Stimulated activated CD4-positive, alpha-beta T cell treated with anti-CD3 and anti-CD28 coated beads, Interleukin-1b, Interleukin-23, amount 100 ng/mL, for 48 hours (primary cell): ENCODE measurements around the gene RSBN1L.

ENCODE experiments used
- DNase-seq: peaks from one replicate; pipeline ENCODE4 v3.0.0-alpha.2; 2020

The RSBN1L gene

GRCh38 chr7:77734659-77735421, 38.6 kb downstream of the RSBN1L start:
- no peak for DNase-seq

GRCh38 chr7:77735457-77735856, 39.2 kb downstream of the RSBN1L start:
- DNase-seq: no peak

GRCh38 chr7:77736991-77737390, 40.7 kb downstream of the RSBN1L start:
- DNase-seq: no peak

- DNase-seq: no peak
Observed at GRCh38 chr7:77738382-77738781, 42.1 kb downstream of the RSBN1L start.

- DNase-seq: no peak
Observed at GRCh38 chr7:77738871-77739270, 42.6 kb downstream of the RSBN1L start.

GRCh38 chr7:77740257-77740656, 44.0 kb downstream of the RSBN1L start:
- no peak for DNase-seq

- DNase-seq: no peak
Observed at GRCh38 chr7:77743518-77743917, 47.3 kb downstream of the RSBN1L start.

GRCh38 chr7:77745746-77746145, 49.5 kb downstream of the RSBN1L start:
- DNase-seq: no peak

- no peak for DNase-seq
Observed at GRCh38 chr7:77746164-77746823, 50.0 kb downstream of the RSBN1L start.

- DNase-seq: no peak
Observed at GRCh38 chr7:77746824-77747165, 50.5 kb downstream of the RSBN1L start.

- DNase-seq: no peak
Observed at GRCh38 chr7:77747178-77747577, 50.9 kb downstream of the RSBN1L start.

- no peak for DNase-seq
Observed at GRCh38 chr7:77747718-77748117, 51.5 kb downstream of the RSBN1L start.

GRCh38 chr7:77752016-77752415, 55.8 kb downstream of the RSBN1L start:
- DNase-seq: no peak

- no peak for DNase-seq
Observed at GRCh38 chr7:77753173-77753572, 56.9 kb downstream of the RSBN1L start.

GRCh38 chr7:77757589-77757988, 61.3 kb downstream of the RSBN1L start:
- no peak for DNase-seq

GRCh38 chr7:77759294-77759889, 63.1 kb downstream of the RSBN1L start:
- peak; percentile 54 for DNase-seq

GRCh38 chr7:77760809-77761453, 64.7 kb downstream of the RSBN1L start:
- DNase-seq: no peak

- DNase-seq: no peak
Observed at GRCh38 chr7:77765481-77765880, 69.2 kb downstream of the RSBN1L start.

GRCh38 chr7:77765906-77766800, 69.9 kb downstream of the RSBN1L start:
- DNase-seq: no peak

GRCh38 chr7:77766801-77767605, 70.7 kb downstream of the RSBN1L start:
- DNase-seq: no peak

- DNase-seq: no peak
Observed at GRCh38 chr7:77770316-77770715, 74.1 kb downstream of the RSBN1L start.

GRCh38 chr7:77771901-77772300, 75.6 kb downstream of the RSBN1L start:
- no peak for DNase-seq
